ENCODE data around the gene HCRT.

HCRT gene

DNA sequence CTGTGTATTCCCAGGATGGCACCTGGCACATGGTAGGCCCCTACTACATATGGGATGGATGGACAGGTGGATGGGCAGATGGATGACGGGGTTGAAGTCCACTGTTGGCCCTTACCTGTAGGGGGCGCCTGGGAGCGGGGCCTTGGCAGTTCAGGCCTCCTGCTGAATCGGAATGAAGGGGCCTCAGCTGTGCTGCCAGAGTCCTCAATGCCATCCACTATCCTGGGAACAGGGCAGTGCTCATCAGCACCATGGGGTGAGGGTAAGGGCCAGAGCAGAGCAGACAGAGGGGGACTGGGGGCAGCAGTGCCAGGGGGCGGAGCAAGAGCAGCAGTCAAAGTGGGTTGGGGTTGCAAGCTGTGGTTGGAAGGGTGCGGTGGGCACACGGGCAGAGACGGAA is 22.1 kb downstream of the HCRT start:
- TF ChIP-seq, protein P1, sequence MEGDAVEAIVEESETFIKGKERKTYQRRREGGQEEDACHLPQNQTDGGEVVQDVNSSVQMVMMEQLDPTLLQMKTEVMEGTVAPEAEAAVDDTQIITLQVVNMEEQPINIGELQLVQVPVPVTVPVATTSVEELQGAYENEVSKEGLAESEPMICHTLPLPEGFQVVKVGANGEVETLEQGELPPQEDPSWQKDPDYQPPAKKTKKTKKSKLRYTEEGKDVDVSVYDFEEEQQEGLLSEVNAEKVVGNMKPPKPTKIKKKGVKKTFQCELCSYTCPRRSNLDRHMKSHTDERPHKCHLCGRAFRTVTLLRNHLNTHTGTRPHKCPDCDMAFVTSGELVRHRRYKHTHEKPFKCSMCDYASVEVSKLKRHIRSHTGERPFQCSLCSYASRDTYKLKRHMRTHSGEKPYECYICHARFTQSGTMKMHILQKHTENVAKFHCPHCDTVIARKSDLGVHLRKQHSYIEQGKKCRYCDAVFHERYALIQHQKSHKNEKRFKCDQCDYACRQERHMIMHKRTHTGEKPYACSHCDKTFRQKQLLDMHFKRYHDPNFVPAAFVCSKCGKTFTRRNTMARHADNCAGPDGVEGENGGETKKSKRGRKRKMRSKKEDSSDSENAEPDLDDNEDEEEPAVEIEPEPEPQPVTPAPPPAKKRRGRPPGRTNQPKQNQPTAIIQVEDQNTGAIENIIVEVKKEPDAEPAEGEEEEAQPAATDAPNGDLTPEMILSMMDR (IDR thresholded peaks at IDR 0.05), result no peak
- no peaks in the 10 kb centered on the region for H3K36me3 ChIP-seq
- H3K27me3 ChIP-seq, result no peaks in the 10 kb centered on the region
- H3K4me1 ChIP-seq, result no peaks in the 10 kb centered on the region
- no peak overlapping the region for H3K27ac ChIP-seq
- intact Hi-C loops (cut with DNase I; ENCODE audit: low total_unique reads), result no loop called here
- H3K4me3 ChIP-seq, result no peak overlapping the region
- no peak for DNase-seq
- no peaks in the 10 kb centered on the region for H3K9me3 ChIP-seq

DNA sequence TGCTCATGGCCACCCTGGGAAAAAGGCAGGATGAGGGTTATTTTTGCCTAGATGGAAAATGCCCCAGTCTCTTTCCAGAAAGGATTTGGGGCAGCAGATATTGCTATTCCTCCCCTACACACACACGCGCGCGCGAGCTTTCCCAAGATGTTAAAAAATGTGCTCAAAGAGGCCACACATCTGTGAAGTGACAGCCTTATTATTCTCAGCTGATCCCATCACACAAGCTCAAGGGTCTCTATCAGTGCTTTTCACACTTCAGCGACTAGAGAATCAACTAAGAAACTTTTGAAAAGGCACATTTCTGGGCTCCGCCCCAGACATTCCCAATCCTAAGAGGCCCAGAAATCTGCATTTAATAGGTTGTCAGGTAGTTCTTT is 24.7 kb downstream of the HCRT start:
- peaks cover 0 to 2% (median under 1%) of the 10 kb centered on the region in 4 donors for H3K4me1 ChIP-seq
- no peak overlapping the region for H3K27ac ChIP-seq
- intact Hi-C loops (cut with DNase I; ENCODE audit: low total_unique reads), result no loop called here
- H3K9me3 ChIP-seq, result peaks cover 0 to 4% (median 0%) of the 10 kb centered on the region in 3 donors
- H3K4me3 ChIP-seq, result no peak overlapping the region
- DNase-seq, result no peak
- no peaks in the 10 kb centered on the region for H3K27me3 ChIP-seq
- H3K36me3 ChIP-seq, result no peaks in the 10 kb centered on the region
- TF ChIP-seq, protein P1 (IDR thresholded peaks at IDR 0.05), result no peak

DNA sequence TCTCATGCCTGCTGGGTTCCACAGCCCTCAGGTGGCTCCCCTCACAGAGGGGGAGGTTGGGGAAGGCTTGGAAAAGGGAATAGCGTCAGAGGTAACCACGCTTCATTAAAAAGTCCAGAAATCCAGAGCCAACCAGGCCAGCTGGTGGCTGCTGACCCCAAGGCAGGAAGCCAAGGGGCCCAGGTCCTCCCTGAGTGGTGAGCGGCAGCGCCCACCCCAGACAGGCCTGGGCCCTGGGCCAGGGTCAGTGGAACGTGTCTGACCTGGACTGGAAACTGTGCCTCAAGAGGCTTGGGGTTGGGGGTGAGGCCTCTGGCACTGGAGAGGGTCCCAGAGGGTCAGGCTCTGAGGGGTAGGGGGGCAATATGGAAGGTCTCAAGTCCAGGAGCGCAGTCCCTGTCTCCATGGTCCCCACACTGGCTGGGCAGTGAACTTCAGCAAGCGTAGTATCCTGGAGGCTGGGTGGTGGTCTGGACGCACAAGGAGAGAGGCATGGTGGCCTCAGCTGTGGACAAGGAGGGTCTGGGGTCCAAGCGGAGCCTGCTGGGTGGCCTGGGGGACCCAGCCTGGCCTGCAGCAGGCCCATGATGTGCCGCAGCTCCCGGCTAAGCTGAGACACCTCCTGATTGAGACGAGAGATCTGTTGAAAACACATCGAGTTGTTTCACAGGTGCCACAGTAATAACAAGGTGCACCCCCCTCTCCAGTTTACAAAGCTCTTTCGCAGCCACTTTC is 25.3 kb downstream of the HCRT start:
- Histone ChIP-seq H3K36me3 (no peaks in the 10 kb centered on the region), H3K27ac (no peak overlapping the region), H3K4me1 (peaks cover 0 to 5% (median 2%) of the 10 kb centered on the region in 4 donors), H3K4me3 (no peak overlapping the region), H3K27me3 (no peaks in the 10 kb centered on the region), H3K9me3 (peaks cover 0 to 9% (median 0%) of the 10 kb centered on the region in 3 donors)
- intact Hi-C loops (cut with DNase I; ENCODE audit: low total_unique reads), result no loop called here
- DNase-seq, result no peak
- TF ChIP-seq, protein P1 (IDR thresholded peaks at IDR 0.05), result no peak

GRCh38 chr17:42155614-42156045 is 29.6 kb downstream of the HCRT start:
- Histone ChIP-seq H3K4me3 (peak overlapping the region; percentile 78 to 90), H3K27me3 (no peaks in the 10 kb centered on the region), H3K27ac (peak overlapping the region in 1 of 2 donors; percentile 32), H3K36me3 (peaks cover 0 to 7% (median 0%) of the 10 kb centered on the region in 3 donors), H3K4me1 (peaks cover 0 to 39% (median 26%) of the 10 kb centered on the region in 4 donors), H3K9me3 (peaks cover 0 to 9% (median 0%) of the 10 kb centered on the region in 3 donors)
- intact Hi-C loops (cut with DNase I; ENCODE audit: low total_unique reads), result no loop called here
- TF ChIP-seq, protein P1 (IDR thresholded peaks at IDR 0.05), result no peak
- no peak for DNase-seq

- H3K27me3 ChIP-seq, result no peaks in the 10 kb centered on the region
- H3K9me3 ChIP-seq, result peaks cover 0 to 9% (median 0%) of the 10 kb centered on the region in 3 donors
- intact Hi-C loops (cut with DNase I; ENCODE audit: low total_unique reads), result no loop called here
- peaks cover 0 to 7% (median 7%) of the 10 kb centered on the region in 3 donors for H3K36me3 ChIP-seq
- peak overlapping the region; percentile 83 to 85 for H3K27ac ChIP-seq
- H3K4me3 ChIP-seq, result peak overlapping the region; percentile 78 to 90
- H3K4me1 ChIP-seq, result peaks cover 0 to 39% (median 27%) of the 10 kb centered on the region in 4 donors
- TF ChIP-seq, protein P1 (IDR thresholded peaks at IDR 0.05), result no peak
- DNase-seq, result no peak
Measured at GRCh38 chr17:42153919-42154742, 31.1 kb downstream of the HCRT start.

Measured in tibial artery (tissue), 4 donors.